GM12878 (cell line): ENCODE measurements around the gene NQO1. TPM values are rescaled to one million over a fixed set of nuclear protein-coding genes. Genes with fewer than 3 reads are reported as not detected.

Experiments
- ATAC-seq: fragments of 200-7000 bp; cut with Tn5 transposase; 3 replicates; pipeline ENCODE4 v1.9.1; 2020; ENCODE audit warnings: mild to moderate bottlenecking, moderate library complexity
- BruUV-seq: library from RNA; stranded (reverse); fragments of 400-500 nt; replicated peaks from 2 replicates; lab custom pipeline; 2021; lab: Mats Ljungman, UMichigan
- CTCF ChIA-PET: fragments of 300-600 bp; sonication (Branson Sonifier 250); formaldehyde crosslinking; extraction: SDS; loops from one replicate; lab custom pipeline; 2021; ENCODE audit warnings: inconsistent platforms; lab: Yijun Ruan, JAX
- POLR2A ChIA-PET: fragments of 350-600 bp; formaldehyde crosslinking; extraction: SDS; loops from one replicate; lab custom pipeline; 2021; ENCODE audit warnings: inconsistent platforms; lab: Charles Lee
- RAD21 ChIA-PET: fragments of 300-600 bp; sonication (Branson Sonifier 250); formaldehyde crosslinking; loops from one replicate; lab custom pipeline; 2023; ENCODE audit warnings: antibody characterized with exemption; ENCODE audit not compliant: unreplicated experiment; lab: Charles Lee
- SMC1A ChIA-PET: fragments of 300-600 bp; sonication (Branson Sonifier 250); formaldehyde crosslinking; loops from one replicate; lab custom pipeline; 2023; ENCODE audit not compliant: unreplicated experiment, uncharacterized antibody; lab: Charles Lee
- DNase-seq: peaks from one replicate; pipeline ENCODE4 v3.0.0-alpha.2; 2011; ENCODE audit warnings: low read depth, low spot score
- FAIRE-seq: peaks from 3 replicates; lab custom pipeline; 2011; peaks lifted over from hg19 to GRCh38; lab: Jason Lieb, UNC
- H2AFZ ChIP-seq: 2 replicates; pipeline ENCODE4 v1.6.0; 2011; ENCODE audit warnings: low read depth, low read length, control low read depth; ENCODE audit not compliant: control insufficient read depth
- H3K27ac ChIP-seq: 2 replicates; pipeline ENCODE4 v1.5.1; 2011; ENCODE audit warnings: control low read depth; ENCODE audit not compliant: control insufficient read depth, insufficient read depth
- H3K27me3 ChIP-seq, 2 experiments: replicated peaks in 1 of 2; 2 replicates each; pipeline versions ENCODE4 v1.6.0 to v1.6.1; 2011; ENCODE audit warnings: low read length in 1 of 2; ENCODE audit not compliant: control insufficient read depth in 2 of 2, insufficient read depth in 2 of 2
- H3K36me3 ChIP-seq, 2 experiments: 2 replicates each; pipeline ENCODE4 v1.5.1; 2011; ENCODE audit warnings: low read length in 1 of 2; ENCODE audit not compliant: control insufficient read depth in 2 of 2, insufficient read depth in 2 of 2
- H3K4me1 ChIP-seq: 2 replicates; pipeline ENCODE4 v1.6.1; 2011; ENCODE audit warnings: mild to moderate bottlenecking, low read length, moderate library complexity, mixed read lengths; ENCODE audit not compliant: control insufficient read depth, insufficient read depth
- H3K4me2 ChIP-seq: 2 replicates; pipeline ENCODE4 v1.6.0; 2011; ENCODE audit warnings: control low read depth; ENCODE audit not compliant: control insufficient read depth, insufficient read depth
- H3K4me3 ChIP-seq: fragments of 200-600 bp; sonication (generic); 2 replicates; pipeline ENCODE4 v1.5.1; 2016
- H3K79me2 ChIP-seq: 2 replicates; pipeline ENCODE4 v1.6.0; 2011; ENCODE audit warnings: low read length; ENCODE audit not compliant: control insufficient read depth, insufficient read depth
- H3K9ac ChIP-seq: 2 replicates; pipeline ENCODE4 v1.8.0; 2011; ENCODE audit warnings: low read length, control low read depth, mixed read lengths; ENCODE audit not compliant: control insufficient read depth, insufficient read depth
- H3K9me3 ChIP-seq: replicated peaks from 3 replicates; pipeline ENCODE4 v1.5.1; 2011; ENCODE audit warnings: mild to moderate bottlenecking, low read length; ENCODE audit not compliant: control insufficient read depth, insufficient read depth
- H4K20me1 ChIP-seq: 2 replicates; pipeline ENCODE4 v1.6.0; 2011; ENCODE audit not compliant: control insufficient read depth, insufficient read depth
- ASH2L ChIP-seq: fragments of 300-600, 200-600 bp; sonication (generic); IDR thresholded peaks from 2 replicates; pipeline ENCODE4 v1.6.1; 2017; ENCODE audit warnings: low read depth, mild to moderate bottlenecking, borderline replicate concordance
- CREB1 ChIP-seq: IDR thresholded peaks from 2 replicates; pipeline ENCODE4 v1.6.1; 2012; ENCODE audit warnings: low read depth, mild to moderate bottlenecking, inconsistent platforms
- ELK1 ChIP-seq: IDR thresholded peaks from 2 replicates; pipeline ENCODE4 v1.6.1; 2012; ENCODE audit warnings: low read depth, low read length, improper control_type of control experiment
- EP300 ChIP-seq, 2 experiments: fragments of 150-350 bp in 1 of 2; IDR thresholded peaks; 2 replicates each; pipeline ENCODE4 v1.6.1; 2011 to 2012; ENCODE audit warnings: low read depth in 2 of 2, low read length in 2 of 2, borderline replicate concordance in 1 of 2, improper control_type of control experiment in 1 of 2, inconsistent platforms in 1 of 2; ENCODE audit not compliant: control insufficient read depth in 1 of 2
- HDGF ChIP-seq: fragments of 450-650 bp; IDR thresholded peaks from 2 replicates; pipeline ENCODE4 v1.6.1; 2016; ENCODE audit warnings: antibody characterized with exemption
- JUND ChIP-seq: IDR thresholded peaks from 2 replicates; pipeline ENCODE4 v1.6.1; 2012; ENCODE audit warnings: low read depth, mild to moderate bottlenecking, low read length, improper control_type of control experiment, moderate library complexity
- KDM1A ChIP-seq: fragments of 200-600 bp; sonication (generic); IDR thresholded peaks from 2 replicates; pipeline ENCODE4 v1.6.1; 2016; ENCODE audit warnings: borderline replicate concordance
- NFYA ChIP-seq: IDR thresholded peaks from 2 replicates; pipeline ENCODE4 v1.6.1; 2011; ENCODE audit warnings: low read depth, mild to moderate bottlenecking, low read length, improper control_type of control experiment, borderline replicate concordance
- RAD51 ChIP-seq: fragments of 450-650 bp; IDR thresholded peaks from 2 replicates; pipeline ENCODE4 v1.6.1; 2016; ENCODE audit warnings: moderate library complexity, mild to moderate bottlenecking, inconsistent platforms
- RFX5 ChIP-seq: IDR thresholded peaks from 2 replicates; pipeline ENCODE4 v1.6.1; 2011; ENCODE audit warnings: low read depth, low read length, improper control_type of control experiment
- SMAD5 ChIP-seq: IDR thresholded peaks from 2 replicates; pipeline ENCODE4 v1.6.1; 2016; ENCODE audit warnings: antibody characterized with exemption, low read depth
- SP1 ChIP-seq: IDR thresholded peaks from one replicate; pipeline ENCODE4 v1.6.1; 2011; ENCODE audit warnings: low read depth, low read length
- TAF1 ChIP-seq: IDR thresholded peaks from 2 replicates; pipeline ENCODE4 v1.6.1; 2011; ENCODE audit warnings: mild to moderate bottlenecking, low read depth, low read length, borderline replicate concordance
- TCF12 ChIP-seq: IDR thresholded peaks from 2 replicates; pipeline ENCODE4 v1.6.1; 2011; ENCODE audit warnings: low read depth, mild to moderate bottlenecking, low read length
- TCF3 ChIP-seq: IDR thresholded peaks from 2 replicates; pipeline ENCODE4 v1.6.1; 2012; ENCODE audit warnings: low read depth, mild to moderate bottlenecking, low read length, borderline replicate concordance; ENCODE audit not compliant: insufficient read depth
- ZNF274 ChIP-seq: IDR thresholded peaks from one replicate; pipeline ENCODE4 v1.8.0; 2011; ENCODE audit not compliant: insufficient read length, insufficient read depth
- WGBS: methylation state at CpG from one replicate; pipeline ENCODE4 v1.1.6; 2016; ENCODE audit warnings: low lambda C conversion rate; ENCODE audit not compliant: insufficient replicate concordance, insufficient coverage; ENCODE audit errors: missing lambda C conversion rate; 5-methylcytosine and 5-hydroxymethylcytosine counted together
- in situ Hi-C: fragments of 300-500 bp; cut with MboI; formaldehyde crosslinking; loops from 9 replicates; pipeline ENCODE4 v1.14.3; 2018; ENCODE audit warnings: mixed read lengths
- intact Hi-C: fragments of 100-400 bp; cut with micrococcal nuclease; formaldehyde crosslinking; loops from one replicate; pipeline ENCODE4 v1.14.2; 2022; ENCODE audit not compliant: unreplicated experiment
- polyA plus RNA-seq, 11 experiments: library from polyadenylated mRNA; depleted of rRNA in 4 of 11; unstranded in 6 of 11; stranded (reverse) in 5 of 11; fragments of >200 nt; fragmentation: Nextera tagmentation in 4 of 11; fragmentation: Illumina TruSeq in 1 of 11; extraction: Ambion mirVana in 4 of 11; extraction: Trizol in 1 of 11; gene quantifications; 1 replicate in 1 of 11; 2 replicates in 10 of 11; pipeline versions ENCODE4 v1.2.1 to v1.2.3, GENCODE V29; 2011 to 2016; ENCODE audit warnings: inconsistent platforms in 2 of 11, missing spikeins in 2 of 11, low read depth in 1 of 11
- total RNA-seq, 4 experiments: library from RNA; depleted of rRNA in 3 of 4; stranded (reverse); fragments of >200 nt in 3 of 4; fragmentation: Illumina TruSeq in 1 of 4; extraction: Trizol in 1 of 4; gene quantifications; 2 replicates each; pipeline versions ENCODE4 v1.2.1 to v1.2.3, GENCODE V29; 2013 to 2021

The NQO1 gene
- total and polyA plus RNA-seq, 10 of the 15 experiments (the other 5 are each of a cell fraction or from before 2014, with no cell fraction given) = 24.6 to 84.9 (median 34.6) TPM

GRCh38 chr16:69724414-69724873 lies 1.9 kb downstream of the NQO1 start:
- in situ Hi-C loops = no loop called here
- Histone ChIP-seq H3K36me3 (no peaks in the 10 kb centered on the region), H3K27me3 (no peaks in the 10 kb centered on the region), H2AFZ (no peak overlapping the region), H3K9ac (no peak overlapping the region), H3K4me3 (no peak overlapping the region), H3K4me1 (no peaks in the 10 kb centered on the region; the same call in none of the 2 replicates), H3K9me3 (no peaks in the 10 kb centered on the region; the same call in 2 of the 3 replicates)
- 69% methylated on average over 2 of the region's 2 CpGs for WGBS
- no peak for FAIRE-seq
- ChIA-PET CTCF (interaction anchor here (1.0 to 8.2 kb wide), 6 partner anchors 12 to 207 kb away, joined by 3 to 68 read pairs (median 8); partner anchors contain the start of gene NOB1), POLR2A (interaction anchor here (0.6 to 5.6 kb wide), 4 partner anchors 22 to 756 kb away, joined by 3 to 25 read pairs (median 3); partner anchors contain the start of gene NOB1), RAD21 (interaction anchor here (0.7 to 2.2 kb wide), 4 partner anchors 15 to 328 kb away, joined by 3 to 11 read pairs (median 8); partner anchors contain the start of gene NOB1)
- DNase-seq = no peak
- TF ChIP-seq SP1 = no peak
- TF ChIP-seq EP300 (IDR thresholded peaks at IDR 0.05; ENCODE audit: borderline replicate concordance in 1 of 2, control insufficient read depth in 1 of 2, low read depth in 2 of 2, low read length in 2 of 2) = no peak
- no peak for TF ChIP-seq TAF1
- TF ChIP-seq HDGF = no peak
- no peak for TF ChIP-seq JUND
- no peak for TF ChIP-seq TCF3
- no peak for TF ChIP-seq KDM1A
- TF ChIP-seq SMAD5 = no peak
- TF ChIP-seq CREB1 = no peak
- no peak for TF ChIP-seq NFYA
- no peak for TF ChIP-seq ZNF274
- no peak for TF ChIP-seq ELK1
- no peak for TF ChIP-seq TCF12
- TF ChIP-seq RFX5 = no peak
- TF ChIP-seq ASH2L = no peak
- TF ChIP-seq RAD51 = no peak
- TF ChIP-seq, all 136 proteins: peak for 0
- no TSS peak for BruUV-seq
- intact Hi-C loops = no loop called here
- ATAC-seq = no peak
- Histone ChIP-seq H3K79me2 (peaks cover 20% of the 10 kb centered on the region), H4K20me1 (no peaks in the 10 kb centered on the region), H3K27ac (no peak overlapping the region), H3K4me2 (no peak overlapping the region)
- SMC1A ChIA-PET = interaction anchor here (1.1 to 8.3 kb wide), 8 partner anchors 14 to 328 kb away, joined by 3 to 47 read pairs (median 5); partner anchors contain the start of genes NOB1 and WWP2
